K562 (cell line): ENCODE results near the gene UBE2I. TPM values are rescaled to one million over a fixed set of nuclear protein-coding genes. Genes with fewer than 3 reads are reported as not detected.
"Not testable (repeated sequence)": the region's sequence is repeated elsewhere in the genome, so short reads cannot be mapped to it uniquely, and the experiment has no call there.

Source experiments
- ATAC-seq: fragments of 200-7000 bp; cut with Tn5 transposase; 3 replicates; pipeline ENCODE4 v1.9.1; 2020; ENCODE audit warnings: moderate library complexity
- BruUV-seq: library from RNA; stranded (reverse); fragments of 400-500 nt; replicated peaks from 2 replicates; lab custom pipeline; 2021; lab: Mats Ljungman, UMichigan
- CTCF ChIA-PET: fragments of 300-600 bp; formaldehyde crosslinking; extraction: SDS; loops from one replicate; lab custom pipeline; 2021; ENCODE audit warnings: low intra/inter-chr PET ratio; lab: Yijun Ruan, JAX
- POLR2A ChIA-PET: fragments of 300-600, 350-650 bp; sonication (Branson Sonifier 250); formaldehyde crosslinking; extraction: SDS; loops from one replicate; lab custom pipeline; 2021; ENCODE audit warnings: antibody characterized with exemption, inconsistent platforms; lab: Yijun Ruan, JAX
- DNase-seq, 4 experiments: peaks; one replicate each; pipeline versions ENCODE4 v3.0.0 to v3.0.0-alpha.2; 2011 to 2018; ENCODE audit warnings: low spot score in 3 of 4, mixed read lengths in 3 of 4; ENCODE audit errors: extremely low read depth in 1 of 4
- FAIRE-seq: peaks from 2 replicates; lab custom pipeline; 2011; peaks lifted over from hg19 to GRCh38; lab: Jason Lieb, UNC
- H2AFZ ChIP-seq: 2 replicates; pipeline ENCODE4 v1.6.0; 2011; ENCODE audit warnings: low read depth, low read length, control low read depth, inconsistent platforms
- H3K27ac ChIP-seq: fragments of 200-600 bp; 3 replicates; pipeline ENCODE4 v1.8.0; 2011; ENCODE audit warnings: low read depth, mild to moderate bottlenecking, control low read depth, inconsistent platforms, low read length, moderate library complexity, mixed read lengths; ENCODE audit errors: extremely low read depth
- H3K27me3 ChIP-seq, 2 experiments: fragments of 300-600 bp in 1 of 2; 2 replicates in 1 of 2; 3 replicates in 1 of 2; pipeline versions ENCODE4 v1.6.0 to v1.8.0; 2011; ENCODE audit warnings: inconsistent platforms in 2 of 2, low read length in 2 of 2, mild to moderate bottlenecking in 1 of 2, mixed read lengths in 1 of 2, moderate library complexity in 1 of 2; ENCODE audit not compliant: control insufficient read depth in 2 of 2, insufficient read depth in 2 of 2
- H3K36me3 ChIP-seq: fragments of 300-600 bp; 3 replicates; pipeline ENCODE4 v1.8.0; 2011; ENCODE audit warnings: mild to moderate bottlenecking, low read length, inconsistent platforms; ENCODE audit not compliant: control insufficient read depth, insufficient read depth
- H3K4me1 ChIP-seq, 2 experiments: fragments of 200-600 bp in 1 of 2; replicated peaks in 1 of 2; 2 replicates in 1 of 2; 3 replicates in 1 of 2; pipeline versions ENCODE4 v1.5.1 to v1.8.0; 2011; ENCODE audit warnings: inconsistent platforms in 2 of 2, low read length in 2 of 2, mild to moderate bottlenecking in 1 of 2, mixed read lengths in 1 of 2, moderate library complexity in 1 of 2; ENCODE audit not compliant: control insufficient read depth in 2 of 2, insufficient read depth in 2 of 2
- H3K4me2 ChIP-seq: 2 replicates; pipeline ENCODE4 v1.6.1; 2011; ENCODE audit warnings: low read length, control low read depth, inconsistent platforms, mixed read lengths; ENCODE audit not compliant: insufficient read depth
- H3K4me3 ChIP-seq: fragments of 200-600 bp; sonication (generic), shearing (Covaris generic); 2 replicates; pipeline ENCODE4 v1.5.1; 2016; ENCODE audit warnings: control low read depth, inconsistent platforms
- H3K79me2 ChIP-seq: fragments of 200-600 bp; 3 replicates; pipeline ENCODE4 v1.8.0; 2011; ENCODE audit warnings: low read length, inconsistent platforms; ENCODE audit not compliant: control insufficient read depth, insufficient read depth
- H3K9ac ChIP-seq, 2 experiments: 2 replicates each; pipeline versions ENCODE4 v1.6.0 to v1.6.1; 2011; ENCODE audit warnings: low read depth in 2 of 2, low read length in 2 of 2, control low read depth in 1 of 2, inconsistent platforms in 1 of 2, mild to moderate bottlenecking in 1 of 2, mixed read lengths in 1 of 2; ENCODE audit not compliant: insufficient read depth in 1 of 2
- H3K9me1 ChIP-seq: one replicate; pipeline ENCODE4 v1.6.0; 2011; ENCODE audit warnings: inconsistent platforms, mild to moderate bottlenecking, low read length, moderate library complexity; ENCODE audit not compliant: control insufficient read depth, insufficient read depth
- H3K9me3 ChIP-seq: replicated peaks from 2 replicates; pipeline ENCODE4 v1.5.1; 2011; ENCODE audit warnings: low read depth, low read length, inconsistent platforms; ENCODE audit not compliant: control insufficient read depth, insufficient read depth
- H4K20me1 ChIP-seq: replicated peaks from 2 replicates; pipeline ENCODE4 v1.6.1; 2011; ENCODE audit warnings: low read length, inconsistent platforms, mixed read lengths; ENCODE audit not compliant: control insufficient read depth, insufficient read depth
- BCOR ChIP-seq: fragments of 450-650 bp; IDR thresholded peaks from 2 replicates; pipeline ENCODE4 v1.6.1; 2016
- KDM5B ChIP-seq: fragments of 200-600 bp; sonication (generic); IDR thresholded peaks from 2 replicates; pipeline ENCODE4 v1.6.1; 2012; ENCODE audit warnings: low read depth, mild to moderate bottlenecking, moderate library complexity, low read length, control low read depth, inconsistent platforms; ENCODE audit not compliant: insufficient replicate concordance
- RAD51 ChIP-seq: fragments of 450-650 bp; IDR thresholded peaks from 2 replicates; pipeline ENCODE4 v1.7.1; 2016; ENCODE audit warnings: low read depth, mild to moderate bottlenecking, borderline replicate concordance
- ZKSCAN1 ChIP-seq: fragments of 150-350 bp; IDR thresholded peaks from 2 replicates; pipeline ENCODE4 v1.6.1; 2016; ENCODE audit warnings: low read depth, low read length
- WGBS: fragments of 100-300 bp; shearing (Covaris generic); methylation state at CpG from one replicate; pipeline ENCODE4 v1.1.6; 2016; ENCODE audit warnings: low coverage, mixed read lengths; ENCODE audit not compliant: insufficient coverage; ENCODE audit errors: missing lambda C conversion rate; 5-methylcytosine and 5-hydroxymethylcytosine counted together
- in situ Hi-C: fragments of 300-500 bp; cut with MboI; formaldehyde crosslinking; loops from 4 replicates; pipeline ENCODE4 v1.15.0; 2018; ENCODE audit warnings: inconsistent platforms, mixed read lengths
- intact Hi-C: fragments of 100-400 bp; cut with micrococcal nuclease; formaldehyde crosslinking; loops from 2 replicates; pipeline ENCODE4 v1.14.2; 2022
- polyA plus RNA-seq, 8 experiments: library from polyadenylated mRNA; depleted of rRNA in 4 of 8; stranded (reverse) in 5 of 8; unstranded in 3 of 8; fragments of >200 nt; fragmentation: Nextera tagmentation in 2 of 8; fragmentation: Illumina TruSeq in 1 of 8; extraction: Ambion mirVana in 2 of 8; extraction: Trizol in 1 of 8; gene quantifications; 2 replicates each; pipeline versions ENCODE4 v1.2.1 to v1.2.3, GENCODE V29; 2011 to 2014; ENCODE audit warnings: inconsistent platforms in 1 of 8, missing spikeins in 1 of 8
- total RNA-seq, 7 experiments: library from RNA; depleted of rRNA in 6 of 7; stranded (reverse); fragments of >200 nt in 6 of 7; fragmentation: Illumina TruSeq in 2 of 7; extraction: Trizol in 2 of 7; gene quantifications; 2 replicates each; pipeline versions ENCODE4 v1.2.1 to v1.2.3, GENCODE V29; 2011 to 2021; ENCODE audit warnings: low replicate concordance in 1 of 7
- TF ChIP-seq, protein P1 (sequence below): fragments of 250-450 bp; sonication (Bioruptor Pico); IDR thresholded peaks from 2 replicates; pipeline ENCODE4 v1.8.0; 2021; ENCODE audit warnings: mild to moderate bottlenecking, moderate library complexity

The UBE2I gene
- total and polyA plus RNA-seq, 9 of the 15 experiments (the other 6 are each of a cell fraction or from before 2014, with no cell fraction given) = 36.6 to 254 (median 104) TPM

DNA sequence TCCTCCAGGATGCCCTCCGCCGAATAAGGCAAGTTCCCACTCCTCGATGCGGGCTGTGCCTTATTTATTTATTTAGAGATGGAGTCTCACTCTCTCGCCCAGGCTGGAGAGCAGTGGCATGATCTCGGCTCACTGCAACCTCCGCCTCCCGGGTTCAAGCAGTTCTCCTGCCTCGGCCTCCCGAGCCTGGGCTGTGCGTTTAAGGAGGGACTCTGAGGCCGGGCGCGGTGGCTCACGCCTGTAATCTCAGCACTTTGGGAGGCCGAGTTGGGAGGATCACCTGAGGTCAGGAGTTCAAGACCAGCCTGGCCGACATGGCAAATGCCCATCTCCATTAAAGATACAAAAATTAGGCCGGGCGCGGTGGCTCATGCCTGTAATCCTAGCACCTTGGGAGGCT lies 18.7 kb downstream of the UBE2I start:
- intact Hi-C loops, H3K27me3 ChIP-seq, CTCF ChIA-PET, H3K4me2 ChIP-seq, H4K20me1 ChIP-seq, H3K79me2 ChIP-seq, POLR2A ChIA-PET, DNase-seq, H3K9me1 ChIP-seq, ATAC-seq, FAIRE-seq, H3K9ac ChIP-seq, in situ Hi-C loops, H3K4me3 ChIP-seq, H3K9me3 ChIP-seq, BruUV-seq, H2AFZ ChIP-seq, H3K27ac ChIP-seq: not testable (repeated sequence)
- WGBS = 70% methylated on average over 17 of the region's 20 CpGs
- Histone ChIP-seq H3K4me1 (peaks cover 17 to 63% of the 10 kb centered on the region in 2 experiments), H3K36me3 (peaks cover 22% of the 10 kb centered on the region; the same call in 1 of the 3 replicates)

DNA sequence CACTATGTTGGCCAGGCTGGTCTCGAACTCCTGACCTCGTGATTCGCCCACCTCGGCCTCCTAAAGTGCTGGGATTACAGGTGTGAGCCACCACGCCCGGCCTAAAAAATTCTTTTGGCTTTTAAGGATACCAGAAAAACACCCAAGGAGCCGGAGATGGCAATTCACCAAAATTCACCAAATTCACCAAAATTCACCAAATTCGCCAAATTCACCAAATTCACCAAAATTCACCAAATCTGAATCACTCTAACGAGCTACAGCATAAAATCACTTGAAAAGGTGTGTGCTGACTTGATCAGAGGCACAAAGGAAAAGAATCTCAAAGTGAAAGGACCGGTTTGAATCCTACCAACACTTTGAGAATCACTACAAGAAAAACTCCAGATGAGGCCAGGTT lies 19.5 kb downstream of the UBE2I start:
- H3K36me3 ChIP-seq = peaks cover 14% of the 10 kb centered on the region; the same call in 1 of the 3 replicates
- BruUV-seq, H3K4me3 ChIP-seq, FAIRE-seq, H3K9me3 ChIP-seq, H3K4me2 ChIP-seq, H4K20me1 ChIP-seq, ATAC-seq, H3K27me3 ChIP-seq, H3K27ac ChIP-seq, CTCF ChIA-PET, intact Hi-C loops, H3K79me2 ChIP-seq, DNase-seq, H3K9ac ChIP-seq, in situ Hi-C loops, H2AFZ ChIP-seq, H3K9me1 ChIP-seq: not testable (repeated sequence)
- TF ChIP-seq RAD51 = 0 out of 2 replicates have a peak, but pooled peaks have one; percentile 50
- 0 out of 2 replicates have a peak, but pooled peaks have one; percentile 11 for TF ChIP-seq BCOR
- TF ChIP-seq KDM5B = peak; percentile 42
- TF ChIP-seq ZKSCAN1 = peak; percentile 69; the same call in 1 of the 2 replicates
- TF ChIP-seq, protein P1, sequence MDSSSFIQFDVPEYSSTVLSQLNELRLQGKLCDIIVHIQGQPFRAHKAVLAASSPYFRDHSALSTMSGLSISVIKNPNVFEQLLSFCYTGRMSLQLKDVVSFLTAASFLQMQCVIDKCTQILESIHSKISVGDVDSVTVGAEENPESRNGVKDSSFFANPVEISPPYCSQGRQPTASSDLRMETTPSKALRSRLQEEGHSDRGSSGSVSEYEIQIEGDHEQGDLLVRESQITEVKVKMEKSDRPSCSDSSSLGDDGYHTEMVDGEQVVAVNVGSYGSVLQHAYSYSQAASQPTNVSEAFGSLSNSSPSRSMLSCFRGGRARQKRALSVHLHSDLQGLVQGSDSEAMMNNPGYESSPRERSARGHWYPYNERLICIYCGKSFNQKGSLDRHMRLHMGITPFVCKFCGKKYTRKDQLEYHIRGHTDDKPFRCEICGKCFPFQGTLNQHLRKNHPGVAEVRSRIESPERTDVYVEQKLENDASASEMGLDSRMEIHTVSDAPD = peak; percentile 93
- 81% methylated on average over 10 of the region's 10 CpGs for WGBS
- POLR2A ChIA-PET = interaction anchor here (0.6 kb wide), 1 partner anchor 49 kb away, joined by 3 read pairs; no protein-coding TSS in a partner anchor
- peaks cover 17 to 64% of the 10 kb centered on the region in 2 experiments for H3K4me1 ChIP-seq
